Measurements from ENCODE around the gene DHX9. TPM values are rescaled to one million over a fixed set of nuclear protein-coding genes. Genes with fewer than 3 reads are reported as not detected.

Gene DHX9
- total and polyA plus RNA-seq, 9 of the 15 experiments (the other 6 are each of a cell fraction or from before 2014, with no cell fraction given), result 100 to 409 (median 294) TPM

DNA sequence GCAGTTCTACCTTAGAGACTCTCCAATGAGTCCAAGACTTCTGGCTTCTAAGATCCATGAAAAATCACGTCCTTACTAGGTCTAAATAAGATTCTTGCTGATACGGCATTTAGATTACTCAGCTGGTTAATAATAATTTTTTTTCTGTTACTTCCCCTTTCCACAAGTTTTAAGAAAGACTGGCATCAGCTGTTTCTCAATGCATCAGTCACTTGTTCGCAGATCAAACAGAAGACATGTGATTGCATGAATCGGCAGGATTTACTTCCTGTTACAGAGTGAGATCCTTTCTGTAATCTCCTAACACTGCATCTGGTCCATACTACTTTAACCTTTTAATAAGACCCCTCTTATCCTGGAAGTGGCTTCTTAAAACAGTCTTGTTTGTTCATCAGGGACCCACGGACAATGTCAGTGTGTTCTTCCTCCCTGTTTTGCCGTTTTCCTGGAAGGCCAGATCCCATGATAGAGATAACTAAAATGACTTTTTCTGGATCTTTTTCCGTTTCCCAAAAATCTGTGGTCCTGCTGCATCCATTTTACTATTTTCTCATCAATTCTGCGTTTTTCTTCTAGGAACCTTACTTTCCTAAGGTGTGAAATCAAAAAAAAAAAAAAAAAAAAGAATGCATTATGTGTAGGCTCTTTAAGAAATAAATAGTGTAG is 43.5 kb upstream of the DHX9 start:
- peaks cover 10 to 45% of the 10 kb centered on the region in 2 experiments for H3K4me1 ChIP-seq (replicated peaks in 1 of 2; ENCODE audit: control insufficient read depth in 2 of 2, insufficient read depth in 2 of 2, low read length in 2 of 2)
- H3K79me2 ChIP-seq (ENCODE audit: control insufficient read depth, insufficient read depth, low read length), result no peaks in the 10 kb centered on the region
- FAIRE-seq (peak; percentile 59), DNase-seq (ENCODE audit: extremely low read depth in 1 of 4, low spot score in 3 of 4) (peak in 2 of 4 experiments; percentile 50 to 63), ATAC-seq (peak; percentile 29)
- no peak overlapping the region for H3K4me2 ChIP-seq (ENCODE audit: insufficient read depth, low read length)
- 21% methylated on average over 8 of the region's 8 CpGs for WGBS (ENCODE audit: insufficient coverage, low coverage, missing lambda C conversion rate)
- peak overlapping the region; percentile 37; the same call in 1 of the 2 replicates for H2AFZ ChIP-seq (ENCODE audit: low read depth, low read length)
- no peaks in the 10 kb centered on the region for H4K20me1 ChIP-seq (replicated peaks; ENCODE audit: control insufficient read depth, insufficient read depth, low read length)
- ChIA-PET CTCF (ENCODE audit: low intra/inter-chr PET ratio) (no interaction called here), POLR2A (interaction anchor here (0.8 to 1.1 kb wide), 2 partner anchors 9 to 44 kb away, joined by 3 to 4 read pairs; no protein-coding TSS in a partner anchor)
- in situ Hi-C loops (cut with MboI) (no loop called here), intact Hi-C loops (cut with micrococcal nuclease) (no loop called here)
- BruUV-seq (replicated peaks), result no TSS peak
- H3K4me3 ChIP-seq, result no peak overlapping the region
- no peaks in the 10 kb centered on the region for H3K9me3 ChIP-seq (replicated peaks; ENCODE audit: control insufficient read depth, insufficient read depth, low read depth, low read length)
- H3K36me3 ChIP-seq (ENCODE audit: control insufficient read depth, insufficient read depth, low read length), result peaks cover 7% of the 10 kb centered on the region; the same call in 2 of the 3 replicates
- H3K9ac ChIP-seq (ENCODE audit: insufficient read depth in 1 of 2, low read depth in 2 of 2, low read length in 2 of 2), result no peak overlapping the region
- H3K27ac ChIP-seq (ENCODE audit: extremely low read depth, low read depth, low read length), result no peak overlapping the region
- H3K27me3 ChIP-seq (ENCODE audit: control insufficient read depth in 2 of 2, insufficient read depth in 2 of 2, low read length in 2 of 2), result no peaks in the 10 kb centered on the region
- no peaks in the 10 kb centered on the region for H3K9me1 ChIP-seq (ENCODE audit: control insufficient read depth, insufficient read depth, low read length)
- TF ChIP-seq ZBTB8A (IDR thresholded peaks at IDR 0.05; ENCODE audit: partially characterized antibody) (no peak), FOXA1 (IDR thresholded peaks at IDR 0.05; ENCODE audit: borderline replicate concordance) (no peak), HBP1 (CRISPR knock-in tag; IDR thresholded peaks at IDR 0.05) (no peak), KLF1 (tag; IDR thresholded peaks at IDR 0.05) (no peak), RFX1 (IDR thresholded peaks at IDR 0.05) (no peak), HDGF (IDR thresholded peaks at IDR 0.05) (no peak), CCNT2 (IDR thresholded peaks at IDR 0.05; ENCODE audit: borderline replicate concordance, extremely low read depth, insufficient read length, low read depth, low read length) (no peak), GATAD2A (IDR thresholded peaks at IDR 0.05) (0 out of 2 replicates have a peak, but pooled peaks have one; percentile 54), TCFL5 (CRISPR knock-in tag; conservative IDR thresholded peaks at IDR 0.05) (no peak), NFATC3 (IDR thresholded peaks at IDR 0.05) (no peak), ZNF146 (CRISPR knock-in tag; IDR thresholded peaks at IDR 0.05; ENCODE audit: unreplicated experiment) (no peak), FOXA3 (CRISPR knock-in tag; conservative IDR thresholded peaks at IDR 0.05 in 1 of 2, IDR thresholded peaks at IDR 0.05 in 1 of 2) (peak in 1 of 2 experiments; percentile 78; a peak in 2 of 4 replicates), NFE2 (IDR thresholded peaks at IDR 0.05; ENCODE audit: low read depth) (peak; percentile 98)
- TF ChIP-seq, protein P1, sequence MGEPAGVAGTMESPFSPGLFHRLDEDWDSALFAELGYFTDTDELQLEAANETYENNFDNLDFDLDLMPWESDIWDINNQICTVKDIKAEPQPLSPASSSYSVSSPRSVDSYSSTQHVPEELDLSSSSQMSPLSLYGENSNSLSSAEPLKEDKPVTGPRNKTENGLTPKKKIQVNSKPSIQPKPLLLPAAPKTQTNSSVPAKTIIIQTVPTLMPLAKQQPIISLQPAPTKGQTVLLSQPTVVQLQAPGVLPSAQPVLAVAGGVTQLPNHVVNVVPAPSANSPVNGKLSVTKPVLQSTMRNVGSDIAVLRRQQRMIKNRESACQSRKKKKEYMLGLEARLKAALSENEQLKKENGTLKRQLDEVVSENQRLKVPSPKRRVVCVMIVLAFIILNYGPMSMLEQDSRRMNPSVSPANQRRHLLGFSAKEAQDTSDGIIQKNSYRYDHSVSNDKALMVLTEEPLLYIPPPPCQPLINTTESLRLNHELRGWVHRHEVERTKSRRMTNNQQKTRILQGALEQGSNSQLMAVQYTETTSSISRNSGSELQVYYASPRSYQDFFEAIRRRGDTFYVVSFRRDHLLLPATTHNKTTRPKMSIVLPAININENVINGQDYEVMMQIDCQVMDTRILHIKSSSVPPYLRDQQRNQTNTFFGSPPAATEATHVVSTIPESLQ (CRISPR knock-in tag; IDR thresholded peaks at IDR 0.05), result no peak

Measured in K562 (cell line).